22Rv1 (cell line): Measurements from ENCODE around the gene DCDC1.
"Not testable (repeated sequence)": the region's sequence is repeated elsewhere in the genome, so short reads cannot be mapped to it uniquely, and the experiment has no call there.

Experiments used
- H3K27ac ChIP-seq: fragments of 450-650 bp; 2 replicates; pipeline ENCODE4 v1.5.1; 2017
- CTCF ChIP-seq: fragments of 450-650 bp; IDR thresholded peaks from 2 replicates; pipeline ENCODE4 v1.5.1; 2017; ENCODE audit warnings: mild to moderate bottlenecking
- ZFX ChIP-seq: fragments of 450-650 bp; IDR thresholded peaks from 2 replicates; pipeline ENCODE4 v1.6.1; 2017; ENCODE audit warnings: antibody characterized with exemption, borderline replicate concordance

DCDC1 gene

DNA sequence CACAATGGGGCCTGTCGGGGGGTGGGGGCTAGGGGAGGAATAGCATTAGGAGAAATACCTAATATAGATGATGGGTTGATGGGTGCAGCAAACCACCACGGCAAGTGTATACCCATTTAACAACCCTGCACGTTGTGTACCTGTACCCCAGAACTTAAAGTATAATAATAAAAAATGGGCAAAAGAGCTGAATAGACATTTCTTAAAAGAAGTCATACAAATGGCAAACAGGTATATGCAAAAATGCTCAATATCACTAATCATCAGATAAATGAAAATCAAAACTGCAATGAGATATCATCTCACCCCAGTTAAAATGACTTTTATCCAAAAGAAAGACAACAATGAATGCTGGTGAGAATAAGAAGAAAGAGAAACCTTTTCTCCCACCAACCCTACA lies 419.7 kb downstream of the DCDC1 start:
- TF ChIP-seq ZFX (no peak), CTCF (no peak)
- H3K27ac ChIP-seq: no peak overlapping the region

GRCh38 chr11:30947715-30948114 lies 421.8 kb downstream of the DCDC1 start:
- not testable (repeated sequence) for H3K27ac ChIP-seq

DNA sequence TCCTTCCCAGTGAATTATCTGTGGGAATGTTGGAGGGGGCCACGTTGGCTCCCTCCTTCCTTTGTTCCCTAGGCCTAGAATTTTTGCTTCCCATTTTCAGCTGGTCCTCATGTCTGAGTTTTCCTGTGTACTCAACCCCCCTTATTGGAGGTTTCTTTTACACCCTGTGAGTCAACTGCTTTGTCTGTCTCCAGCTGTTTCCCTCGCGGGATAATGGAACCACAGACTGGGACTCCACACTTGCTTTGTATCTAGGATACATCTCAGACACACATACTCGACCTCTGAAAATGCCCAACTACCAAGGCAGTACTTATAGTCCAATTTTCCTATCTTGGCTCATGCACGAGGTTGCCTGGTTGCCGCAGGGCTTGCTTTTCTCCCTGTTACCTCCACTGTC lies 430.7 kb downstream of the DCDC1 start:
- no peak for TF ChIP-seq ZFX
- no peak for TF ChIP-seq CTCF
- no peak overlapping the region for H3K27ac ChIP-seq

DNA sequence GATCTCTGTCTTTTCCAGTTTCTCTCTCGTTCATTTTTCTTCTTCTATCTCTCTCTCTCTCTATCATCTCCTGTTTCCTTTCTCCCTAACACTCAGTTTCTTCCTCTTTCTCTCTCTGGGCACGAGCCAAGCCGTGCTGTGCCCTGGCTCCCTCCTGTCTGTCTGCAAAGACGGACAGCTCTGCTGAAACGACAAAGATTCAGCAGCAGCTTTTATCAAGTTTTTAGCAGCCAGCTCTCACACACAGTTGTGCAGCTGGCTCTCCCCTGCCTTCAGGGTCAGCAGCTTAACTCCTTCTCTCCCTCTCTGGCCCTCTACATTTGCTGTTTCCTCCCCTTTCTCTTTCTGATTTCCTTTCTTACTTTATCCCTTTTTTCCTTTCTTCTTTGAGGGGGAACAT lies 431.4 kb downstream of the DCDC1 start:
- H3K27ac ChIP-seq: no peak overlapping the region
- TF ChIP-seq CTCF (no peak), ZFX (no peak)

GRCh38 chr11:30936491-30936890 lies 433.0 kb downstream of the DCDC1 start:
- TF ChIP-seq ZFX (no peak), CTCF (no peak)

DNA sequence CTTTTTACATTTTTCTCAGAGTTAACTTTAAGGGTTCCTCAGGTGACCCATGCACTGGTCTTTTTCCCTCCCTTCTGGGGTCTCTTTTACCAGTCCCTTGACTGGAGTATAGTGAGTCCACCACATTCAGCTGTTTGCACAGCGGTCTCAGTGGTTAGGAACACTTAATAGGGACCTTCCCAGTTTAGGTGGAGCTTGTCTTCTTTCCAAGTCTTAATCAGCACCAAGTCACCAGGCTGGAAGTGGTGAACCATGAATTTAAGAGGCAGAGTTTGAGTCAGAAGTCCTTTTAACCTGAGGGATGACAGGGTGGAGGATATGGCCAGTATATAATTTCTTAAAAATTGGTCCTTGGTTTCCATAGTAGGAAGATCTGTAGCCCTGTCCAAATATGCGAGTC lies 433.7 kb downstream of the DCDC1 start:
- H3K27ac ChIP-seq: no peak overlapping the region
- TF ChIP-seq ZFX: no peak
- TF ChIP-seq CTCF: no peak

More at GRCh38 chr11:30936491-30936890, 433.0 kb downstream of the DCDC1 start:
- no peak overlapping the region for H3K27ac ChIP-seq

GRCh38 chr11:30926130-30926529 lies 443.4 kb downstream of the DCDC1 start:
- no peak overlapping the region for H3K27ac ChIP-seq
- TF ChIP-seq ZFX: no peak
- TF ChIP-seq CTCF: no peak

DNA sequence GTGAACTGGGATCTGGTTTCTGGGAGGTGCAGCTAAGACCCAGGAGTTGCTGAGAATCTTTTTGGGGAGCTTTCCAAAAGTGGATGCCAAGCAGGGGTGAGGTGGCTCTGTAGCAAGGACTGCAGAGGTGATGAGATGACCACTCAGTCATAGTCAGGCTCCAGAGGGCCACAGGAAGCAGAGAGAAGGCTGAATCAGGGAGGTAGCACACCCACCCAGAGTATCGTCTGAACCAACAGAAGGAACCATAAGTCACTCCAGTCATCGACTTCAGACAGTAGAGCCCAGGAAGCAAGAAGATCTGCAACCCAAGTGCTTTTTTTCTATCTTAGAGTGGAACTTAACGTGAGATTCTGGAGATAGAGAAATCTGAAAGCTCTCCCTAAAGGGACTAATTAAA lies 447.7 kb downstream of the DCDC1 start:
- H3K27ac ChIP-seq: no peak overlapping the region
- TF ChIP-seq CTCF: no peak
- TF ChIP-seq ZFX: no peak
